GM12872 (cell line): ENCODE measurements around the gene HEXIM1.

Experiments used
- CTCF ChIP-seq: IDR thresholded peaks from 3 replicates; pipeline ENCODE4 v1.5.1; 2011; ENCODE audit warnings: low read depth, mild to moderate bottlenecking, low read length, moderate library complexity; ENCODE audit not compliant: insufficient read depth

Gene HEXIM1

GRCh38 chr17:45175759-45176115 is 27.5 kb downstream of the HEXIM1 start:
- no peak for TF ChIP-seq CTCF

DNA sequence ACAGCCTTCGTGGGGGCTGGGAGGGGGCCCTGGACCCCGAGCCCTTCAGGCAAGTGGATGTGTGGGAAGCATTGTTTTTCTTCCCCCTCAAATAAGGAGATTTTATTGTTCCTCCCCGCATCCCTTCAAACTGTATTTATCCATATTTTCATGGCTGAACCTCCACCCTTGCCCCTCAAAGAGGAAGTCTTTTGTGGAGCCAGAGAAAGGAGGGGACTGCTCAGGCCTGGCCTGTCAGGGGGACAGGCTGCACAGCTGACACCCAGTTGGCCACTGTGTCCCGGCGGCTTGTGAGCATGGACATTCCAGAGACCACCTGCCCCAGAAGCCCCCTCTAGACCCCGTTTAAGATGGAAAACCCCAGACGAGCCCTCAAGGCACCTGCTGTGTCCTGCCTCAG is 29.3 kb downstream of the HEXIM1 start:
- TF ChIP-seq CTCF = no peak

DNA sequence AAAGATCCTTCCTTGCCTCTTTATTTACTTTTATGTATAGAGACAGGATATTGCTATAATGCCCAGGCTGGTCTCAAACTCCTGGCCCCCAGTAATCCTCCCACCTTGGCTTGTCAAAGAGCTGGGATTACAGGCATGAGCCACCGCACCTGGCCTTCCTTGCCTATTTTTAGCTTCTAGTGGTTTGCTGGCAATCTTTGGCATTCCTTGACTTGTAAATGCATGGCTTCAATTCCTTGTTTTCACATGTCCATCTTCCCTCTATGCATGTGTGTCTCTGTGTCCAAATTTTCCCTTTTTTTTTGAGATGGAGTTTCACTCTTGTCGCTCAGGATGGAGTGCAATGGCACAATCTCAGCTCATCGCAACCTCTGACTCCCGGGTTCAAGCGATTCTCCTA is 35.9 kb downstream of the HEXIM1 start:
- no peak for TF ChIP-seq CTCF

DNA sequence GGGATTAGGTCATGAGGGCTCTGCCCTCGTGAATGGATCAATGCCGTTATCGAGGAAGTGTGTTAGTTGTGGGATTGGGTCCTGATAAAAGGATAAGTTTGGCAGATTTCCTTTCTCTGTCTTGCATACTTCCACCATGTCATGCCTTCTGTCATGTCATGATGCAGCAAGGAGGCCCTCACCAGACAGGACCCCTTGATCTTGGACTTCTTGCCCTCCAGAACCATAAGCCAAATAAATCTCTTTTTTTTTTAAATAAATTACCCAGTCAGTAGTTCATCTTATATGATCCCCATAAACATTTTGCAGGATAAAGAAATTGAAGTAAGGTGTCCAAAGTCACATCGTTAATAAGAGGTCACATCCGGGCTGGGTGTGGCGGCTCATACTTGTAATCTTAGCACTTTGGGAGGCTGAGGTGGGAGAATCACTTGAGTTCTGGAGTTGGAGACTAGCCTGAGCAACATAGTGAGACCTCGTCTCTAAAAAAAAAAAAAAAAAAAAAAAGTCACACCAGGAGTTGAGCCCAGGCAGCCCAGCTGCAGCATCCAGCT is 38.6 kb downstream of the HEXIM1 start:
- no peak for TF ChIP-seq CTCF

DNA sequence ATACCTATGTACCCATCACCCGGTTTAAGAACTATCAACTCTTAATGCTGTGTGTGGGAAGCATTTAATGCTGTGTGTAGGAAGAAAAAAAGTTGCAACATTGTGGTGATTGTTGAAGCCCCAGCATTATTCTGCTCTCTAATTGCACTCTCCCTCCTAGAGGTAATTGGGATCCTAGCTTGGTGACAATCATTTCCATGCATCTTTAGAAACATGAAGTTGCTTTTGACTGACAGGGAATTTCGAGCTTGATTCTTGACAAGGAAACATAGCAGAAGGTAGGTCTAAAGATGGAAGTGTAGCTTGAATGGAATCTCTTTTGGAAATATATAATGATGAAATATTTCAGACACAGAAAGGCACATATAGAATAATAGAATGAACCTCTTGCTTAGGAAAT is 40.7 kb downstream of the HEXIM1 start:
- no peak for TF ChIP-seq CTCF

- no peak for TF ChIP-seq CTCF
Observed at GRCh38 chr17:45190503-45191255, 42.4 kb downstream of the HEXIM1 start.

DNA sequence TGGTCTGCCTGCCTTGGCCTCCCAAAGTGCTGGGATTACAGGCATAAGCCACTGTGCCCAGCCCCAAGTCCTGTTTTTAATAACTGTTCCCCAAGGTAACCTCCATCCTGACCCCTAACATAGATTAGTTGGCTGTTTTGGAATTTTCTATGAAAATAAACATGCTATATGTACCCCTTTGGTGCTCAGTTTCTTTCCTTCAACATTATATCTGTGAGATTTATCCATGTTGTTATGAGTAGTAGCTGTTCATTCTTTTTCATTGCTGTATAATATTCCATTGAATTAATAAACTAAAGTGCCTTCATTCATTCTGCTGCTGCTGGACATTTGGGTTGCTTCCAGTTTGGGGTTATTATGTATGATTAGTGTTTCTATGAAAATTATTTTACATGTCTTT is 47.1 kb downstream of the HEXIM1 start:
- TF ChIP-seq CTCF = no peak
